Common myeloid progenitor, CD34-positive (primary cell): Measurements from ENCODE around the gene OR10H1.
A peak's percentile ranks its signal among the peaks of the same experiment; 100 is the strongest.
"Not testable (repeated sequence)": the region's sequence is repeated elsewhere in the genome, so short reads cannot be mapped to it uniquely, and the experiment has no call there.

Experiments used
- CTCF ChIA-PET: fragments of 350-600 bp; sonication (Branson Sonifier 250); formaldehyde crosslinking; loops from one replicate; lab custom pipeline; 2021; ENCODE audit warnings: antibody characterized with exemption; lab: Charles Lee
- POLR2A ChIA-PET: fragments of 350-600 bp; sonication (Branson Sonifier 250); formaldehyde crosslinking; loops from one replicate; lab custom pipeline; 2021; ENCODE audit warnings: antibody characterized with exemption; lab: Charles Lee
- DNase-seq, 3 donors: peaks; one replicate each; pipeline versions ENCODE4 v3.0.0 to v3.0.0-alpha.2; 2013
- H3K27ac ChIP-seq, 2 experiments: 1 replicate in 1 of 2; 2 replicates in 1 of 2; pipeline ENCODE4 v1.7.0; 2013; ENCODE audit warnings: inconsistent platforms in 2 of 2, low read length in 2 of 2, mild to moderate bottlenecking in 2 of 2, low read depth in 1 of 2, moderate library complexity in 1 of 2; ENCODE audit not compliant: severe bottlenecking in 2 of 2, insufficient read depth in 1 of 2, poor library complexity in 1 of 2
- H3K27me3 ChIP-seq, 5 experiments: replicated peaks in 2 of 5; 1 replicate in 3 of 5; 2 replicates in 2 of 5; pipeline versions ENCODE4 v1.6.1 to v1.7.0; 2013; ENCODE audit warnings: low read length in 4 of 5, mild to moderate bottlenecking in 2 of 5, moderate library complexity in 2 of 5, inconsistent platforms in 1 of 5; ENCODE audit not compliant: insufficient read depth in 5 of 5, control insufficient read depth in 4 of 5
- H3K36me3 ChIP-seq, 4 experiments: 1 replicate in 2 of 4; 2 replicates in 2 of 4; pipeline versions ENCODE4 v1.6.1 to v1.7.0; 2013; ENCODE audit warnings: low read length in 3 of 4, control low read depth in 1 of 4, mild to moderate bottlenecking in 1 of 4; ENCODE audit not compliant: control insufficient read depth in 4 of 4, insufficient read depth in 4 of 4
- H3K4me1 ChIP-seq, 4 experiments: 1 replicate in 3 of 4; 2 replicates in 1 of 4; pipeline versions ENCODE4 v1.6.1 to v1.7.1; 2013; ENCODE audit warnings: low read length in 3 of 4, mild to moderate bottlenecking in 3 of 4, control low read depth in 1 of 4, inconsistent platforms in 1 of 4, moderate library complexity in 1 of 4; ENCODE audit not compliant: control insufficient read depth in 4 of 4, insufficient read depth in 4 of 4; ENCODE audit errors: control extremely low read depth in 1 of 4
- H3K4me3 ChIP-seq, 7 experiments: 1 replicate in 4 of 7; 2 replicates in 3 of 7; pipeline versions ENCODE4 v1.5.1 to v1.7.0; 2013; ENCODE audit warnings: mild to moderate bottlenecking in 7 of 7, low read length in 6 of 7, moderate library complexity in 6 of 7, inconsistent platforms in 2 of 7, low read depth in 2 of 7, control low read depth in 1 of 7; ENCODE audit not compliant: insufficient read depth in 4 of 7, control insufficient read depth in 1 of 7; ENCODE audit errors: extremely low read depth in 1 of 7
- H3K9me3 ChIP-seq, 5 experiments: 1 replicate in 4 of 5; 2 replicates in 1 of 5; pipeline versions ENCODE4 v1.6.1 to v1.7.1; 2013; ENCODE audit warnings: low read length in 4 of 5, mild to moderate bottlenecking in 2 of 5, inconsistent platforms in 1 of 5, low read depth in 1 of 5, moderate library complexity in 1 of 5; ENCODE audit not compliant: control insufficient read depth in 4 of 5, insufficient read depth in 2 of 5; ENCODE audit errors: control extremely low read depth in 1 of 5
- WGBS: methylation state at CpG from one replicate; pipeline ENCODE4 v1.1.5; 2013; ENCODE audit not compliant: insufficient coverage; 5-methylcytosine and 5-hydroxymethylcytosine counted together

The OR10H1 gene

DNA sequence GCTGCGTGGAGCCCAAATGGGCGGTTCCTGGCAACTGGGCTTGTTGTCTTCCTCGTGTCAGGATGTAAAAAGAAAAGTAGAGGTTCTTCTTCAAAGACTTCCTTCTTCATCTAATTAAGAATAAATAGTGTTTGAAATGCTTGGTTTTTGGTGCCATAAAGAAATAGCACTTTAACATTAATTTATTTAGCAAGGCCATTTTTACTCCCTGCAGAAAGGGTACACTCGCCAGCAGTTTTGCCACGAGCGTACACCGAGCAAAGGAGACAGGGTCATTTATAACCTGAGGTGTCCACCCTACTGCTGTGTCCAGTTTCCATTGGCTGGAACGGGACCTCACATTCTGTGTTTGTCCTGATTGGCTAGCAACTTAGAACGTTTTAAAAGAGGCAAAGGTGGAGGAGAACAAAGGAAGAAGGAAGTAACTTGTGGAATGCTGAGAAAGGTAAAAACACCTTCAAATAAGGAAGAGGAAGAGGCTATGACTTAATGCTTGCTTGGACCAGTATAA is 21.8 kb upstream of the OR10H1 start:
- no peak for DNase-seq
- 0% methylated on average over 5 of the region's 9 CpGs for WGBS

DNA sequence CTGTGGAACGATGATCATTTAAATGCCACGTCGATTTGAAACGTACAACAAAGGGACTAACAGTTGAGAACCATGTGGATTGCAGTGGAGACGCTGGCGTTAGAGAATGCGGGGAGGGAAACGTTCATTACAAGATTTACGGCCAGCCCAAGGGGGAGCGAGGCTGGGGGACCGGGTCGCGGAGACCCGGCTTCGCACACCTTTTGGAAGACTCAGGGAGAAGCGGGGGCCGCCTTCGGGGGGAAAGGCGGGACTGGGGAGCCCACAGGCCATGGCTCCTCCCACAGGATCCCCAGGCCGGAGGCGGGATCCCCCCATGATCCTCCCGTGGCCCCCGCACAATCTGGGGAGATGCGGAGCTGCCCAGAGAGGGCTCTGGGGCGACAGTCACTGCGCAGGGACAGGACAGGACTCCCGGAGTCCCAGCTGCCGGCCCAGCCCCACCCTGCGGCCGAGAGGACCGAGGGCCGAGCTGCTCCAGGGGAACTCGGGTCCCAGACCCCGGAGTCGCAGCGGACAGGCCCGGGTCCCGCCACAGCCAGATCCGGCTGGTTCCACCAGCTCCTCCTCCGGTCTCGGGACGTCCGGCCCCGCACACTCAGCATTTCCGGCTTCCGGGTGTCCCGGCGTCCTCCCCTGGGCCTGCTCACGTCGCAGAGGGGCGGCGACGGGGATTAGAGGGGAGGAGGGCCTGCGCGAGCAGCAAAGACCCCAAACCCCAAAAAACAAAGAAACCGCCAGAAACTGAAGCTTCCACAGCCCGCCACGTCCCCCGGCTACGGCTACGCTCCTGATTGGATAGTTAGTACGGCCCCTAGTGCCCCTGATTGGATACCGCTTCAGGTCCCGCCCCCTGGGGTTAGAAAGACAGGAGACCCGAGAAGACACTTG is 21.1 kb upstream of the OR10H1 start:
- H3K4me1 ChIP-seq: peaks cover 10 to 32% (median 22%) of the 10 kb centered on the region in 4 experiments
- H3K9me3 ChIP-seq: no peaks in the 10 kb centered on the region
- DNase-seq: peak; percentile 96 to 98 (median 98)
- H3K4me3 ChIP-seq: peak overlapping the region; percentile 64 to 85 (median 78)
- H3K27me3 ChIP-seq: no peaks in the 10 kb centered on the region
- ChIA-PET CTCF (interaction anchor here (0.6 to 1.8 kb wide), 3 partner anchors 17 to 379 kb away, joined by 3 to 4 read pairs (median 4); no protein-coding TSS in a partner anchor), POLR2A (interaction anchor here (0.8 to 1.5 kb wide), 5 partner anchors 12 to 38 kb away, joined by 3 to 6 read pairs (median 3); no protein-coding TSS in a partner anchor)
- H3K36me3 ChIP-seq: no peaks in the 10 kb centered on the region
- H3K27ac ChIP-seq: peak overlapping the region; percentile 86 to 94
- WGBS: under 1% methylated on average over 55 of the region's 65 CpGs

More for the DNA sequence above, 21.8 kb upstream of the OR10H1 start:
- H3K9me3 ChIP-seq: no peaks in the 10 kb centered on the region
- POLR2A ChIA-PET: interaction anchor here (1.0 to 1.5 kb wide), 4 partner anchors 11 to 38 kb away, joined by 3 to 6 read pairs (median 3); no protein-coding TSS in a partner anchor
- no peaks in the 10 kb centered on the region for H3K36me3 ChIP-seq
- peak overlapping the region; percentile 86 to 94 for H3K27ac ChIP-seq
- H3K4me3 ChIP-seq: peak overlapping the region in 6 of 7 experiments; percentile 72 to 85 (median 78)
- CTCF ChIA-PET: interaction anchor here (0.6 to 1.6 kb wide), 4 partner anchors 18 to 33 kb away, joined by 3 to 7 read pairs (median 4); no protein-coding TSS in a partner anchor
- H3K4me1 ChIP-seq: peaks cover 10 to 34% (median 23%) of the 10 kb centered on the region in 4 experiments
- H3K27me3 ChIP-seq: no peaks in the 10 kb centered on the region

DNA sequence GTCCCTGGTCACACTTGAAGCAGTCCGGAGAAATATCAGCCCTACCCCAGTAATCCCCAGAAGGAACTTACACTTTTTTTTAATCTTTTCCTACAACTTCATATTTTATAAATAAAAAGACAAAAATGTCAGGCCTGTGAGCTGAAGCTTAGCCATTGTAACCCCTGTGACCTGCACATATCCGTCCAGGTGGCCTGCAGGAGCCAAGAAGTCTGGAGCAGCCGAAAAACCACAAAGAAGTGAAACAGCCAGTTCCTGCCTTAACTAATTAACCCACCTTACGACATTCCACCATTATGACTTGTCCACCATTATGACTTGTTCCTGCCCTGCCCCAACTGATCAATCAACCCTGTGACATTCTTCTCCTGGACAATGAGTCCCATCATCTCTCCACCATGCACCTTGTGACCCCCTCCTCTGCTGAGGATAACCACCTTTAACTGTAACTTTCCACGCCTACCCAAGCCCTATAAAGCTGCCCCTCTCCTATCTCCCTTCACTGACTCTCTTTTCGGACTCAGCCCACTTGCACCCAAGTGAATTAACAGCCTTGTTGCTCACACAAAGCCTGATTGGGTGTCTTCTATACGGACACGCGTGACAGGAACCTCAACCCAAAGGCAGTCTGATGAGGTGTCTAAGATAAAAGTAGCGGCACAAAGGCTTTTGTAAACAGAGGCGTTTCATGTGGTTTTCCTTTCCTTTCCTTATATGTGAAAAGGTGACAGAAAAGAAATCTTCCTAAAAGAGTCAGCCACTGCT is 20.3 kb upstream of the OR10H1 start:
- Histone ChIP-seq H3K27ac (peak overlapping the region; percentile 86 to 94), H3K4me1 (peaks cover 10 to 32% (median 22%) of the 10 kb centered on the region in 4 experiments), H3K4me3 (peak overlapping the region in 6 of 7 experiments; percentile 72 to 85 (median 78))
- not testable (repeated sequence) for DNase-seq, H3K36me3 ChIP-seq, H3K9me3 ChIP-seq, H3K27me3 ChIP-seq
- 32% methylated on average over 8 of the region's 11 CpGs for WGBS
- CTCF ChIA-PET: interaction anchor here (1.6 to 1.8 kb wide), 2 partner anchors 16 to 23 kb away, joined by 4 read pairs; no protein-coding TSS in a partner anchor
- POLR2A ChIA-PET: interaction anchor here (1.3 kb wide), 1 partner anchor 34 kb away, joined by 6 read pairs; no protein-coding TSS in a partner anchor

DNA sequence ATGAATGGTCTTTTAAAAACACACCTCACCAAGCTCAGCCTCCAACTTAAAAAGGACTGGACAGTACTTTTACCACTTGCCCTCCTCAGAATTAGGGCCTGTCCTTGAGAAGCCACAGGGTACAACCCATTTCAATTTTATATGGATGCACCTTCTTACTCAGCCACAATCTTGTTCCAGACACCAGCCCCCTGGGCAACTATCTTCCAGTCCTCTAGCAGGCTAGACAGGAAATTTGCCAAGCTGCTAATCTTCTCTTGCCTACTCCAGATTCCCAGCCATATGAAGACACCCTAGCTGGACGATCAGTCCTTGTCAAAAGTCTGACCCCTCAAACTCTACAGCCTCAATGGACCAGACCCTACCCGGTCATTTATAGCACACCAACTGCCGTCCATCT is 18.8 kb upstream of the OR10H1 start:
- H3K36me3 ChIP-seq, H3K9me3 ChIP-seq, H3K27me3 ChIP-seq, POLR2A ChIA-PET, H3K4me3 ChIP-seq, DNase-seq, H3K27ac ChIP-seq: not testable (repeated sequence)
- peaks cover 10 to 31% (median 21%) of the 10 kb centered on the region in 4 experiments for H3K4me1 ChIP-seq
- 87% methylated on average over 2 of the region's 3 CpGs for WGBS
- CTCF ChIA-PET: interaction anchor here (1.2 to 1.8 kb wide), 2 partner anchors 22 to 35 kb away, joined by 4 read pairs; no protein-coding TSS in a partner anchor

DNA sequence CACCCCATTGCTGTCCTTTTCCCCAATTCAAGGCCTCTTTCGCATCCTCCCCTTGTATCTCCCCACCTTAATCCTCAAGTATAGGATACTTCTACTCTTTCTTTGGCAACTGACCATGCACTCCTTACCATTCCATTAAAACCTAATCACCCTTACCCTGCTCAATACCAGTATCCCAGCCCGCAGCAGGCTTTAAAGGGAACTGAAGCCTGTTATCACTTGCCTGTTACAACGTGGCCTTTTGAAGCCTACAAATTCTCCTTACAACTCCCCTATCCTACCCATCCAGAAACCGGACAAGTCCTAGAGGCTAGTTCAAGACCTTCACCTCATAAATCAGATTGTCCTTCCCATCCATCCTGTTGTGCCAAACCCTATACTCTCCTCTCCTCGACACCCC is 16.2 kb upstream of the OR10H1 start:
- Histone ChIP-seq H3K9me3 (no peaks in the 10 kb centered on the region), H3K36me3 (no peaks in the 10 kb centered on the region), H3K27ac (peak overlapping the region in 1 of 2 experiments; percentile 77), H3K27me3 (no peaks in the 10 kb centered on the region), H3K4me1 (peaks cover 0 to 19% (median 12%) of the 10 kb centered on the region in 4 experiments), H3K4me3 (no peak overlapping the region)
- 98% methylated on average over 5 of the region's 5 CpGs for WGBS
- POLR2A ChIA-PET: no interaction called here
- DNase-seq: no peak
- CTCF ChIA-PET: no interaction called here

DNA sequence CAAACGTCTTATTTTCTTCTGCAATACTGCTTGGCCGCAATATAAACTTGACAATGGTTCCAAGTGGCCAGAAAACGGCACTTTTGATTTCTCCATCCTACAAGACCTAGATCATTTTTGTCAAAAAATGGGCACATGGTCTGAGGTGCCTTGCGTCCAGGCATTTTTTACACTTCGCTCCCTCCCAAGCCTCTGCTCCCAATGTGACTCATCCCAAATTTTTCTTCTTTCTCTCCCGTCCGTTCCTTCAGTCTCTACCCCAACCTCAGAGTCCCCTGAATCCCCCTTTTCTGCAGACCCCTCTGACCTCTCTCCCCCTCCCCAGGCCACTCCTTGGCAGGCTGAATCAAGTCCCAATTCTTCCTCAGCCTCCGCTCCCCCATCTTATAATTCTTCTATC is 14.3 kb upstream of the OR10H1 start:
- Histone ChIP-seq H3K27ac (peak overlapping the region in 1 of 2 experiments; percentile 77), H3K36me3 (no peaks in the 10 kb centered on the region), H3K4me3 (no peak overlapping the region), H3K27me3 (no peaks in the 10 kb centered on the region), H3K4me1 (peaks cover 0 to 8% (median 3%) of the 10 kb centered on the region in 4 experiments), H3K9me3 (no peaks in the 10 kb centered on the region)
- ChIA-PET CTCF (no interaction called here), POLR2A (interaction anchor here (0.6 kb wide), 1 partner anchor 67 kb away, joined by 4 read pairs; no protein-coding TSS in a partner anchor)
- WGBS: 87% methylated on average over 8 of the region's 8 CpGs
- no peak for DNase-seq
